Smooth muscle cell (in vitro differentiated cells): ENCODE results near the gene LPCAT3. TPM values are rescaled to one million over a fixed set of nuclear protein-coding genes. Genes with fewer than 3 reads are reported as not detected.

ENCODE experiments used
- DNase-seq: peaks from one replicate; lab custom pipeline; 2025; ENCODE audit not compliant: unreplicated experiment; lab: John Stamatoyannopoulos, UW
- H2AFZ ChIP-seq: fragments of 200-600 bp; sonication (generic); 2 replicates; pipeline ENCODE4 v1.6.0; 2016; ENCODE audit warnings: antibody characterized with exemption, low read depth, mild to moderate bottlenecking
- H3F3A ChIP-seq: fragments of 200-600 bp; sonication (generic); 2 replicates; pipeline ENCODE4 v1.6.0; 2017; ENCODE audit warnings: antibody characterized with exemption, low read depth
- H3K27ac ChIP-seq: fragments of 200-600 bp; sonication (generic); 2 replicates; pipeline ENCODE4 v1.5.1; 2016; ENCODE audit warnings: low read depth, mild to moderate bottlenecking
- H3K27me3 ChIP-seq: fragments of 200-600 bp; sonication (generic); 2 replicates; pipeline ENCODE4 v1.6.1; 2016; ENCODE audit warnings: low read depth, mild to moderate bottlenecking
- H3K36me3 ChIP-seq: fragments of 200-600 bp; sonication (generic); 2 replicates; pipeline ENCODE4 v1.5.1; 2016; ENCODE audit warnings: low read depth
- H3K4me1 ChIP-seq: fragments of 200-600 bp; sonication (generic); 2 replicates; pipeline ENCODE4 v1.5.1; 2016; ENCODE audit warnings: low read depth
- H3K4me2 ChIP-seq: fragments of 200-600 bp; sonication (generic); 2 replicates; pipeline ENCODE4 v1.6.0; 2016; ENCODE audit warnings: mild to moderate bottlenecking
- H3K4me3 ChIP-seq: fragments of 200-600 bp; sonication (generic); 2 replicates; pipeline ENCODE4 v1.5.1; 2016; ENCODE audit warnings: mild to moderate bottlenecking
- H3K79me2 ChIP-seq: fragments of 200-600 bp; sonication (generic); 2 replicates; pipeline ENCODE4 v1.6.0; 2016; ENCODE audit warnings: low read depth, mild to moderate bottlenecking
- H3K9ac ChIP-seq: fragments of 200-600 bp; sonication (generic); 2 replicates; pipeline ENCODE4 v1.6.0; 2016; ENCODE audit warnings: low read depth
- H3K9me3 ChIP-seq: fragments of 200-600 bp; sonication (generic); replicated peaks from 2 replicates; pipeline ENCODE4 v1.5.1; 2016; ENCODE audit warnings: low read depth
- H4K20me1 ChIP-seq: fragments of 200-600 bp; sonication (generic); 2 replicates; pipeline ENCODE4 v1.6.0; 2016; ENCODE audit warnings: low read depth
- WGBS: methylation state at CpG from one replicate; pipeline ENCODE4 v1.1.7; 2016; ENCODE audit warnings: low lambda C conversion rate; 5-methylcytosine and 5-hydroxymethylcytosine counted together
- polyA plus RNA-seq: library from polyadenylated mRNA; unstranded; fragments of >200 nt; fragmentation: Nextera tagmentation; extraction: Ambion mirVana; gene quantifications from 2 replicates; pipeline ENCODE4 v1.2.1, GENCODE V29; 2016
- total RNA-seq: library from RNA; depleted of rRNA; stranded (reverse); fragments of >200 nt; gene quantifications from 2 replicates; pipeline ENCODE4 v1.2.3, GENCODE V29; 2014
- TF ChIP-seq, protein P1 (sequence below): fragments of 200-600 bp; sonication (generic); IDR thresholded peaks from 2 replicates; pipeline ENCODE4 v1.5.1; 2017; ENCODE audit warnings: borderline replicate concordance, mild to moderate bottlenecking, antibody characterized with exemption; ENCODE audit not compliant: insufficient read depth, poor library complexity, severe bottlenecking

The LPCAT3 gene
- total and polyA plus RNA-seq, 2 experiments from 2014 or later: 28.3 to 35.9 TPM

DNA sequence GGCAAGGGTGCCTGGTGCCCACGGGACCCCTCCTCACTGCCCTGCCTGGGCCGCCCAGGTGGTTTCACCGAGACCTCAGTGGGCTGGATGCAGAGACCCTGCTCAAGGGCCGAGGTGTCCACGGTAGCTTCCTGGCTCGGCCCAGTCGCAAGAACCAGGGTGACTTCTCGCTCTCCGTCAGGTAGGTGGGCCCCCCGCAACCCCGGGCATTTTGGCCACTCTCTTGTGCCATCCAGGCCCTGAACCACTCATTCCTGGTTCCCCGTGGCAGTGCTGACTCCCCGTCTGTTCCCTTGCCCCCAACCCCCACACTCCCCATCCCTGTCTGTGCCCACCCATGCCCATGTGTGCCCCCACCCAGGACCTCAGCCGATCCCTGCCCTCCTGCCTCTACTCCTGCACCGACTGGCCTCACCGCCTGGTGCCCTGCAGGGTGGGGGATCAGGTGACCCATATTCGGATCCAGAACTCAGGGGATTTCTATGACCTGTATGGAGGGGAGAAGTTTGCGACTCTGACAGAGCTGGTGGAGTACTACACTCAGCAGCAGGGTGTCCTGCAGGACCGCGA is 66.6 kb downstream of the LPCAT3 start:
- Histone ChIP-seq H3K36me3 (no peaks in the 10 kb centered on the region), H2AFZ (no peak overlapping the region), H3K9me3 (no peaks in the 10 kb centered on the region), H3K9ac (no peak overlapping the region), H3K4me1 (no peaks in the 10 kb centered on the region), H3K4me2 (no peak overlapping the region), H3F3A (no peaks in the 10 kb centered on the region), H3K27ac (no peak overlapping the region), H3K4me3 (no peak overlapping the region), H4K20me1 (no peaks in the 10 kb centered on the region), H3K79me2 (no peaks in the 10 kb centered on the region), H3K27me3 (no peaks in the 10 kb centered on the region)
- TF ChIP-seq, protein P1, sequence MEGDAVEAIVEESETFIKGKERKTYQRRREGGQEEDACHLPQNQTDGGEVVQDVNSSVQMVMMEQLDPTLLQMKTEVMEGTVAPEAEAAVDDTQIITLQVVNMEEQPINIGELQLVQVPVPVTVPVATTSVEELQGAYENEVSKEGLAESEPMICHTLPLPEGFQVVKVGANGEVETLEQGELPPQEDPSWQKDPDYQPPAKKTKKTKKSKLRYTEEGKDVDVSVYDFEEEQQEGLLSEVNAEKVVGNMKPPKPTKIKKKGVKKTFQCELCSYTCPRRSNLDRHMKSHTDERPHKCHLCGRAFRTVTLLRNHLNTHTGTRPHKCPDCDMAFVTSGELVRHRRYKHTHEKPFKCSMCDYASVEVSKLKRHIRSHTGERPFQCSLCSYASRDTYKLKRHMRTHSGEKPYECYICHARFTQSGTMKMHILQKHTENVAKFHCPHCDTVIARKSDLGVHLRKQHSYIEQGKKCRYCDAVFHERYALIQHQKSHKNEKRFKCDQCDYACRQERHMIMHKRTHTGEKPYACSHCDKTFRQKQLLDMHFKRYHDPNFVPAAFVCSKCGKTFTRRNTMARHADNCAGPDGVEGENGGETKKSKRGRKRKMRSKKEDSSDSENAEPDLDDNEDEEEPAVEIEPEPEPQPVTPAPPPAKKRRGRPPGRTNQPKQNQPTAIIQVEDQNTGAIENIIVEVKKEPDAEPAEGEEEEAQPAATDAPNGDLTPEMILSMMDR: no peak
- DNase-seq: no peak
- WGBS: 93% methylated on average over 20 of the region's 20 CpGs

DNA sequence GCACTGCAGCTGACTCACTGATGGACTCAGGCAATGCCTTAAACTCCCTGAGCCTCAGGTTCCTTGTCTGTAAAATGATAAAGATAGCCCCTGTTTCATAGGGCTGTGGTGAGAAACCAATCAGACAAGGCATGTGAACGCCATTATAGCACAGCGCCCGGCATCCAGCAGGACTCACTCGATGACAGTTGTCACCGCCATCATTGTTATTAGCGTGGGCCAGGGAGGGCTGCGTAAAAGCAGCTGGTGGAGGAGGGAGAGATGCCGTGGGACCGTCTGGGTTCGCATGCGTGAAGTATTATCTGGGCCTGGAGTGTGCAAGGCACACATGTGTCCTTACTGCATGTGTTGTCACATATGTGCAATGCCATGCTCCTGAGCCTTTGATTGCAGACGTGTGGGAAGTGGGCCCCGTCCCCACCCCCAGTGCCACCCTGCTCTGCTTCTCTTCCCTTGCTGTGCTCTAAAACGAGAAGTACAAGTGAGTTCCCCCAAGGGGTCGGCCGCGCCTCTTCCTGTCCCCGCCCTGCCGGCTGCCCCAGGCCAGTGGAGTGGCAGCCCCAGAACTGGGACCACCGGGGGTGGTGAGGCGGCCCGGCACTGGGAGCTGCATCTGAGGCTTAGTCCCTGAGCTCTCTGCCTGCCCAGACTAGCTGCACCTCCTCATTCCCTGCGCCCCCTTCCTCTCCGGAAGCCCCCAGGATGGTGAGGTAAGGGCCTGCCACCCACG is 67.3 kb downstream of the LPCAT3 start, which contains the start of gene PTPN6:
PTPN6 (plus strand) TSS at position 546 of the 730 bp plus-strand sequence; CDS start at position 703, 157 bp downstream.
- Histone ChIP-seq H4K20me1 (no peaks in the 10 kb centered on the region), H3K4me1 (no peaks in the 10 kb centered on the region), H3K9ac (no peak within 1 kb of the TSS), H3K27me3 (no peaks in the 10 kb centered on the region), H3F3A (no peaks in the 10 kb centered on the region), H3K9me3 (no peaks in the 10 kb centered on the region), H3K79me2 (no peaks in the 10 kb centered on the region), H3K27ac (no peak within 1 kb of the TSS), H2AFZ (no peak within 1 kb of the TSS), H3K4me3 (no peak within 1 kb of the TSS), H3K36me3 (no peaks in the 10 kb centered on the region), H3K4me2 (no peak within 1 kb of the TSS)
- DNase-seq: no peak
- 86% methylated on average over 24 of the region's 25 CpGs for WGBS
- TF ChIP-seq, protein P1: no peak

DNA sequence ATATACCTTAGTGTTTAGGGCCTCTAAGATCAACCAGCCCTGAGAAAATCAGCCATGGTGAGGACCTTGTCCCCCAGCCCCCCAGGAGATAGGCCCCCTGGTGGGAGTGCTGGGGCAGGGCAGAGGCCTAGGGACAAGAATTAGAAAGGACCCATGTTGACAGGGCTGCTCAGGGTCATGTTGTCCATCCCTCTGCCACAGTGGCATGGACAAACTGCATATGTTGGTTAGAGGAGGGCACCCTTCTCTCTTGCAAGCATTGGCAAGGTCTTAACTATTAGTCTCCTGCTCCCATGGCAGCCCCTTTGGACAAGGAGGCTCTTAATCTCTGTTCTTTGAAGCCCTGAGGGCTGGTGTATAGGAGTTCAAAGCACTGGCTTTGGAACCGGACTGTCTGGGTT is 67.9 kb downstream of the LPCAT3 start:
- Histone ChIP-seq H3F3A (no peaks in the 10 kb centered on the region), H3K9me3 (no peaks in the 10 kb centered on the region), H3K27me3 (no peaks in the 10 kb centered on the region), H4K20me1 (no peaks in the 10 kb centered on the region), H2AFZ (no peak overlapping the region), H3K27ac (no peak overlapping the region), H3K4me1 (no peaks in the 10 kb centered on the region), H3K4me2 (no peak overlapping the region), H3K4me3 (no peak overlapping the region), H3K9ac (no peak overlapping the region), H3K36me3 (no peaks in the 10 kb centered on the region), H3K79me2 (no peaks in the 10 kb centered on the region)
- 52% methylated on average over 1 of the region's 1 CpG for WGBS
- TF ChIP-seq, protein P1: peak; percentile 18
- DNase-seq: no peak
